ENCODE measurements around the gene RP2.

The RP2 gene

GRCh38 chrX:46814966-46815365, 21.9 kb upstream of the RP2 start:
- no peak overlapping the region for H3K27ac ChIP-seq (ENCODE audit: low read depth, low read length, severe bottlenecking)
- no peaks in the 10 kb centered on the region for H3K36me3 ChIP-seq (ENCODE audit: control insufficient read depth, insufficient read depth, low read length)
- WGBS, 2 experiments (ENCODE audit: insufficient coverage in 2 of 2) = 92 to 97% methylated on average over 6 to 7 of the region's 7 CpGs
- H3K4me1 ChIP-seq (ENCODE audit: control insufficient read depth, insufficient read depth, low read length, poor library complexity, severe bottlenecking) = no peaks in the 10 kb centered on the region
- H3K4me3 ChIP-seq (ENCODE audit: extremely low read depth, insufficient read depth, low read length, poor library complexity, severe bottlenecking) = no peak overlapping the region
- H3K9me3 ChIP-seq (ENCODE audit: control insufficient read depth, low read length) = no peaks in the 10 kb centered on the region

GRCh38 chrX:46819136-46819535, 17.7 kb upstream of the RP2 start:
- Histone ChIP-seq H3K4me1 (ENCODE audit: control insufficient read depth, insufficient read depth, low read length, poor library complexity, severe bottlenecking) (no peaks in the 10 kb centered on the region), H3K36me3 (ENCODE audit: control insufficient read depth, insufficient read depth, low read length) (no peaks in the 10 kb centered on the region), H3K4me3 (ENCODE audit: extremely low read depth, insufficient read depth, low read length, poor library complexity, severe bottlenecking) (no peak overlapping the region), H3K9me3 (ENCODE audit: control insufficient read depth, low read length) (no peaks in the 10 kb centered on the region), H3K27ac (ENCODE audit: low read depth, low read length, severe bottlenecking) (no peak overlapping the region)
- 80 to 86% methylated on average over 1 to 4 of the region's 5 CpGs for WGBS, 2 experiments (ENCODE audit: insufficient coverage in 2 of 2)

GRCh38 chrX:46820391-46821100, 16.3 kb upstream of the RP2 start:
- no peaks in the 10 kb centered on the region for H3K4me1 ChIP-seq (ENCODE audit: control insufficient read depth, insufficient read depth, low read length, poor library complexity, severe bottlenecking)
- H3K4me3 ChIP-seq (ENCODE audit: extremely low read depth, insufficient read depth, low read length, poor library complexity, severe bottlenecking) = no peak overlapping the region
- WGBS, 2 experiments (ENCODE audit: insufficient coverage in 2 of 2) = 100% methylated on average over 1 of the region's 4 CpGs; no CpG with 5 or more reads in 1 of the 2 experiments
- H3K27ac ChIP-seq (ENCODE audit: low read depth, low read length, severe bottlenecking) = no peak overlapping the region
- H3K36me3 ChIP-seq (ENCODE audit: control insufficient read depth, insufficient read depth, low read length) = no peaks in the 10 kb centered on the region
- H3K9me3 ChIP-seq (ENCODE audit: control insufficient read depth, low read length) = no peaks in the 10 kb centered on the region

DNA sequence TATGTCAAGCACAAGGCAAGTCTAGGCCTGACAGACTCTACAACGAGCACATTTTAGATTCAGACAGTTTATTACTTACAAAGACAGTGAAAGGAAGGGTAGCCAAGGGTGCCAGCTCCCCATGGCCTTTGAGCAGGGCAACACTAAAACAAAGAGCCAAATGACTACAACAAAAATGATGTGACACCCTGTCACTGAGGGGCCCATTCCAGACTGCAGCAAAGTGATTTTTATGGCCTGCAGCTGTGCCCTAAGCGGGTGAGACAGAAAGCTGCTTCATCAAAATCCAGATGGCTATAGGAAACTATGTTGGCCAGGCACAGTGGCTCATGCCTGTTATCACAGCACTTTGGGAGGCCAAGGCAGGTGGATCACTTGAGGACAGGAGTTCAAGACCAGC, 13.4 kb upstream of the RP2 start:
- Histone ChIP-seq H3K9me3 (ENCODE audit: control insufficient read depth, low read length) (no peaks in the 10 kb centered on the region), H3K27ac (ENCODE audit: low read depth, low read length, severe bottlenecking) (no peak overlapping the region), H3K4me3 (ENCODE audit: extremely low read depth, insufficient read depth, low read length, poor library complexity, severe bottlenecking) (no peak overlapping the region), H3K36me3 (ENCODE audit: control insufficient read depth, insufficient read depth, low read length) (no peaks in the 10 kb centered on the region), H3K4me1 (ENCODE audit: control insufficient read depth, insufficient read depth, low read length, poor library complexity, severe bottlenecking) (no peaks in the 10 kb centered on the region)
- 89 to 92% methylated on average over 1 of the region's 2 CpGs for WGBS, 2 experiments (ENCODE audit: insufficient coverage in 2 of 2)

GRCh38 chrX:46831765-46832327, 5.0 kb upstream of the RP2 start:
- Histone ChIP-seq H3K4me1 (ENCODE audit: control insufficient read depth, insufficient read depth, low read length, poor library complexity, severe bottlenecking) (no peaks in the 10 kb centered on the region), H3K9me3 (ENCODE audit: control insufficient read depth, low read length) (no peaks in the 10 kb centered on the region), H3K27ac (ENCODE audit: low read depth, low read length, severe bottlenecking) (no peak overlapping the region), H3K4me3 (ENCODE audit: extremely low read depth, insufficient read depth, low read length, poor library complexity, severe bottlenecking) (no peak overlapping the region), H3K36me3 (ENCODE audit: control insufficient read depth, insufficient read depth, low read length) (no peaks in the 10 kb centered on the region)
- 80 to 82% methylated on average over 1 to 2 of the region's 6 CpGs for WGBS, 2 experiments (ENCODE audit: insufficient coverage in 2 of 2)

DNA sequence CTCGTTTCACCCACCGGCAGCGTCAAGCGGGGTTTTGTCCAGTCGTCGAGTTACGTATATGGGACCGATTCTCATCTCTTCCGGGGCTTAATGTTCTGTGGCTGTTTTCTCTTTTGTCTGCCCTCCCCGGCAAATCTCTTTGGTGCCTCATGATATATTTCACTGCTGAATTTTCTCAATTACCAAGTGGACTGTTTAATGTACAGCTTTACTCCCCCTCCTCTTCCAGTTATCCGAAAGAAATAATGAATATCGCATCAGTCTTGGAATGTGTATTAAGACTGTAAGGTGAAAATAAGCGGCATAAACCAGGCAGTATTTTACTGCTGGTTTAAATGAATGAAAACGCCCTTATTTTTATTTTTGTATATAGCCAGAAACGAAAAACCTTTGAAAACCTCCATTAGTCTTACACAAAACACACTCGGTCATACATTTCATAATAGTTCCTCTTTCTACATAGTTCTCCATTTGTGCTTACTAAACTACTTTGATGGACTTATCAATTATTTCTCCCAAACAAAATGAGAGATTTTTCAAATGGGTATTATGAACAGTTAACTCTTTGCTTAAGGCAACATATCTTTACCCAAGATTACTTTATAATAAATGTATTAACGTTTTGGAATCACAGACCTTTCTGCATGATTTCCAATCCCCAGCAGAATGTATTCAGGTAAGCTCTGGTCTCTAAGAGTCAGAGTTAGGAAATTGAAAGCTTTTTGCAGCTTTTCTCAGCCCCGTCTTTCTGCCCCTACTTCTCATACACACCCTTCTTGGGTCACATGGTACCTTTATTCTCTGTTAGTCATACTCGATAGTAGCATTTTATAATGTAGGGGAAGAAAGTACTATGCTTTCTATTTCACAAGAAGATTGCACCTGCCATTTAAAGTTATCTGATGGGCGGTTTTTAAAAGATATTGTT, 979 bp downstream of the RP2 start:
- H3K27ac ChIP-seq (ENCODE audit: low read depth, low read length, severe bottlenecking) = peak overlapping the region; percentile 89
- peak overlapping the region; percentile 62 for H3K4me3 ChIP-seq (ENCODE audit: extremely low read depth, insufficient read depth, low read length, poor library complexity, severe bottlenecking)
- H3K4me1 ChIP-seq (ENCODE audit: control insufficient read depth, insufficient read depth, low read length, poor library complexity, severe bottlenecking) = peaks cover 4% of the 10 kb centered on the region
- 0 to 2% methylated on average over 8 to 11 of the region's 20 CpGs for WGBS, 2 experiments (ENCODE audit: insufficient coverage in 2 of 2)
- H3K9me3 ChIP-seq (ENCODE audit: control insufficient read depth, low read length) = no peaks in the 10 kb centered on the region
- peaks cover 6% of the 10 kb centered on the region for H3K36me3 ChIP-seq (ENCODE audit: control insufficient read depth, insufficient read depth, low read length)

DNA sequence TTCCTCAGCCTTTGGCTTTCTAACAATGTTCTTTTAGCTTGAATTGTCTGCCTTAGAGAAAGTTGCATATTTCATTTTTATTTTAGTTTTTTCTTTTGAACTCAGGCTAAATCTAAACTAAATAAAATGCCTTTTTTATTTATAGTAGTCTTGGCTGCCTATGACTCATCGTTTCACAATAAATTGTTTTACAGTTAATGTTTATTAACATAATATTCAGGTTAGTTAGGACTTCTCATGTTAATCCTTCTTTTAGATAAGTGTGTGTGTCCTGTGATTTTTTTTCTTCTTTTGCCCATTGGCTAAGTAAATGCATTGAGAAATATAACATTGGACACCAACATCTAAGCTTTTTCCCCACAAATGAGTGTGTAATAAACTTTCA, 1.6 kb downstream of the RP2 start:
- peaks cover 6% of the 10 kb centered on the region for H3K36me3 ChIP-seq (ENCODE audit: control insufficient read depth, insufficient read depth, low read length)
- peaks cover 4% of the 10 kb centered on the region for H3K4me1 ChIP-seq (ENCODE audit: control insufficient read depth, insufficient read depth, low read length, poor library complexity, severe bottlenecking)
- no CpG with 5 or more reads among the region's 1 CpG for WGBS, 2 experiments (ENCODE audit: insufficient coverage in 2 of 2)
- no peak overlapping the region for H3K27ac ChIP-seq (ENCODE audit: low read depth, low read length, severe bottlenecking)
- H3K9me3 ChIP-seq (ENCODE audit: control insufficient read depth, low read length) = no peaks in the 10 kb centered on the region
- peak overlapping the region; percentile 62 for H3K4me3 ChIP-seq (ENCODE audit: extremely low read depth, insufficient read depth, low read length, poor library complexity, severe bottlenecking)

DNA sequence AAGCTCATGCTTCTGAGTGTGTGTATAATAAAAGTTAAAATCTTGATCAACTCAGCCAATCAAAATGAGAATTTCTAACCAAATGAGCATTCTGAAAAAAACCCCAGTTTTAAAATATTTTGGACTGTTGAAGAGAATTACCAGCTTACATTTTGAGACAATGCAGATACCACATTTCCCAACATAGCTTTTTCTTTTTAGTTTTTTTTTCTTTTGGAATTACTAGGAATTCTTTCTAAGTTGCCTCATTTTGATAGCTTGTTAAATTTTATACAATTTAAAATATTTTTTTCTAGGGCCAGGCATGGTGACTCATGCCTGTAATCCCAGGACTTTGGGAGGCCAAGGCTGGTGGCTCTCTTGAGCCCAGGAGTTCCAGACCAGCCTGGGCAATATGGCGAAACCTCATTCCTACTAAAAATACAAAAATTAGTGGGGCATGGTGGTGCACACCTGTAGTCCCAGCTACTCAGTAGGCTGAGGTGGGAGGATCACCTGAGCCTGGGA, 2.2 kb downstream of the RP2 start:
- no CpG with 5 or more reads among the region's 1 CpG for WGBS, 2 experiments (ENCODE audit: insufficient coverage in 2 of 2)
- H3K4me3 ChIP-seq (ENCODE audit: extremely low read depth, insufficient read depth, low read length, poor library complexity, severe bottlenecking) = no peak overlapping the region
- peaks cover 4% of the 10 kb centered on the region for H3K4me1 ChIP-seq (ENCODE audit: control insufficient read depth, insufficient read depth, low read length, poor library complexity, severe bottlenecking)
- peak overlapping the region; percentile 16 for H3K27ac ChIP-seq (ENCODE audit: low read depth, low read length, severe bottlenecking)
- peaks cover 6% of the 10 kb centered on the region for H3K36me3 ChIP-seq (ENCODE audit: control insufficient read depth, insufficient read depth, low read length)
- no peaks in the 10 kb centered on the region for H3K9me3 ChIP-seq (ENCODE audit: control insufficient read depth, low read length)

- Histone ChIP-seq H3K27ac (ENCODE audit: low read depth, low read length, severe bottlenecking) (peak overlapping the region; percentile 76), H3K4me3 (ENCODE audit: extremely low read depth, insufficient read depth, low read length, poor library complexity, severe bottlenecking) (no peak overlapping the region), H3K36me3 (ENCODE audit: control insufficient read depth, insufficient read depth, low read length) (peaks cover 6% of the 10 kb centered on the region), H3K4me1 (ENCODE audit: control insufficient read depth, insufficient read depth, low read length, poor library complexity, severe bottlenecking) (peaks cover 4% of the 10 kb centered on the region), H3K9me3 (ENCODE audit: control insufficient read depth, low read length) (no peaks in the 10 kb centered on the region)
- 100% methylated on average over 1 of the region's 1 CpG; no CpG with 5 or more reads in 1 of the 2 experiments for WGBS, 2 experiments (ENCODE audit: insufficient coverage in 2 of 2)
Observed at GRCh38 chrX:46840946-46841345, 4.1 kb downstream of the RP2 start.

DNA sequence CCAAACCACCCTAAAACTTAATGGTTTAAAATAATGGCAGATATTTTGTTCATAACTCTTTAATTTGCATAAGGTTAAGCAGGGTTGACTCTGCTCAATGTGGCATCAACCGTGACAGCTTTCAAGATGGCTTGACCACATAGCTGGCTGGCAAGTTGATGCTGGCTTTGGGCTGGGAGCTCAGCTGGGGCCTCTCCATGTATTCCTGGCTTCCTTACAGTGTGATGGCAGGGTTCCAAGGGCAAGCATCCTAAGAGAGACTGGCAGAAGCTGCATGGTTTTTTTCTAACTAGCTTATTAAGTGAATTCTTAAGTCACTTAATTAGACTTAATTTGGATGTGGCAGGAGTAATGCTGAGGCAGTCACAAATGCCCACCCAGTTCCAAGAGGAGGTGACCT, 4.5 kb downstream of the RP2 start:
- Histone ChIP-seq H3K4me3 (ENCODE audit: extremely low read depth, insufficient read depth, low read length, poor library complexity, severe bottlenecking) (no peak overlapping the region), H3K27ac (ENCODE audit: low read depth, low read length, severe bottlenecking) (no peak overlapping the region), H3K36me3 (ENCODE audit: control insufficient read depth, insufficient read depth, low read length) (peaks cover 6% of the 10 kb centered on the region), H3K4me1 (ENCODE audit: control insufficient read depth, insufficient read depth, low read length, poor library complexity, severe bottlenecking) (peaks cover 4% of the 10 kb centered on the region), H3K9me3 (ENCODE audit: control insufficient read depth, low read length) (no peaks in the 10 kb centered on the region)
- WGBS, 2 experiments (ENCODE audit: insufficient coverage in 2 of 2) = 100% methylated on average over 1 of the region's 1 CpG; no CpG with 5 or more reads in 1 of the 2 experiments

All from mesodermal cell (in vitro differentiated cells).